Activated CD8-positive, alpha-beta memory T cell treated with anti-CD3 and anti-CD28 coated beads, Interleukin-2, amount 10 ng/mL, durations not matched to agents 7 days and 5 days (primary cell): ENCODE measurements around the gene SLC4A1AP. TPM values are rescaled to one million over a fixed set of nuclear protein-coding genes. Genes with fewer than 3 reads are reported as not detected.
"Not testable (repeated sequence)": the region's sequence is repeated elsewhere in the genome, so short reads cannot be mapped to it uniquely, and the experiment has no call there.

ENCODE experiments used
- ATAC-seq: fragments of 150-1000 bp; cut with Tn5 transposase; one replicate; pipeline ENCODE4 v1.10.0; 2021; ENCODE audit warnings: moderate library complexity
- CTCF ChIA-PET: fragments of 350-600 bp; sonication (Branson Sonifier 250); formaldehyde crosslinking; loops from one replicate; lab custom pipeline; 2021; ENCODE audit warnings: antibody characterized with exemption; lab: Charles Lee
- DNase-seq: peaks from one replicate; pipeline ENCODE4 v3.0.0-alpha.2; 2020
- H3K27ac Mint-ChIP-seq: one replicate; pipeline ENCODE4 v1.8.0; 2021; ENCODE audit warnings: mild to moderate bottlenecking, mixed read lengths
- H3K27me3 Mint-ChIP-seq: one replicate; pipeline ENCODE4 v1.8.0; 2021; ENCODE audit warnings: mixed read lengths
- H3K36me3 Mint-ChIP-seq: one replicate; pipeline ENCODE4 v1.8.0; 2021; ENCODE audit warnings: mild to moderate bottlenecking, mixed read lengths
- H3K4me1 Mint-ChIP-seq: one replicate; pipeline ENCODE4 v1.8.0; 2021; ENCODE audit warnings: mixed read lengths
- H3K4me3 Mint-ChIP-seq: one replicate; pipeline ENCODE4 v1.8.0; 2021; ENCODE audit warnings: mild to moderate bottlenecking, moderate library complexity, mixed read lengths
- H3K9me3 Mint-ChIP-seq: one replicate; pipeline ENCODE4 v1.8.0; 2022; ENCODE audit warnings: low read depth, mixed read lengths
- total RNA-seq, 2 experiments: library from RNA; stranded (reverse); gene quantifications; one replicate each; pipeline ENCODE4 v1.2.3, GENCODE V29; 2021

SLC4A1AP gene
- total RNA-seq, 2 experiments from 2014 or later, result 27.8 to 28.2 TPM

DNA sequence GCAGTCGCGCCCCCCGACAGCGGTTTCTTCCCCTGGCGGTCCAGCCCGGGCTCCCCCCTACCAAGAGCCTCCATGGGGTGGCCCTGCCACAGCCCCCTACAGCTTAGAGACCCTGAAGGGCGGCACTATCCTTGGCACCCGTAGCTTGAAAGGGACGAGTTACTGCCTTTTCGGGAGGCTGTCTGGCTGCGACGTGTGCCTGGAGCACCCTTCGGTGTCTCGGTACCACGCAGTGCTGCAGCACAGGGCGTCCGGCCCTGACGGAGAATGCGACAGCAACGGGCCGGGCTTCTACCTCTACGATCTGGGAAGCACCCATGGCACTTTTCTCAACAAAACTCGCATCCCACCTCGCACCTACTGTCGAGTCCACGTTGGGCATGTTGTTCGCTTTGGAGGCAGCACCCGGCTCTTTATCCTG is 475 bp downstream of the SLC4A1AP start:
- Mint-ChIP-seq H3K4me1 (peaks cover 45% of the 10 kb centered on the region), H3K36me3 (peaks cover 49% of the 10 kb centered on the region), H3K9me3 (no peaks in the 10 kb centered on the region), H3K4me3 (peak overlapping the region; percentile 92), H3K27me3 (no peaks in the 10 kb centered on the region), H3K27ac (peak overlapping the region; percentile 100)
- CTCF ChIA-PET, result interaction anchor here (1.4 to 8.3 kb wide), 2 partner anchors 19 to 35 kb away, joined by 3 to 81 read pairs; partner anchors contain the start of genes CCDC121 and GPN1
- ATAC-seq, result peak; percentile 11
- no peak for DNase-seq

- no peaks in the 10 kb centered on the region for H3K9me3 Mint-ChIP-seq
- peak overlapping the region; percentile 92 for H3K4me3 Mint-ChIP-seq
- peak overlapping the region; percentile 100 for H3K27ac Mint-ChIP-seq
- DNase-seq (no peak), ATAC-seq (no peak)
- CTCF ChIA-PET, result interaction anchor here (8.3 kb wide), 1 partner anchor 18 kb away, joined by 81 read pairs; no protein-coding TSS in a partner anchor
- H3K4me1 Mint-ChIP-seq, result peaks cover 40% of the 10 kb centered on the region
- peaks cover 46% of the 10 kb centered on the region for H3K36me3 Mint-ChIP-seq
- no peaks in the 10 kb centered on the region for H3K27me3 Mint-ChIP-seq
These were observed 1.1 kb downstream of the SLC4A1AP start for GRCh38 chr2:27664622-27665363.

- CTCF ChIA-PET, result interaction anchor here (8.3 kb wide), 1 partner anchor 15 kb away, joined by 81 read pairs; no protein-coding TSS in a partner anchor
- Mint-ChIP-seq H3K4me3 (no peak overlapping the region), H3K27me3 (no peaks in the 10 kb centered on the region), H3K4me1 (peaks cover 24% of the 10 kb centered on the region), H3K9me3 (no peaks in the 10 kb centered on the region), H3K36me3 (peaks cover 36% of the 10 kb centered on the region), H3K27ac (no peak overlapping the region)
- DNase-seq (no peak), ATAC-seq (no peak)
These were observed 3.8 kb downstream of the SLC4A1AP start for GRCh38 chr2:27667446-27667845.

DNA sequence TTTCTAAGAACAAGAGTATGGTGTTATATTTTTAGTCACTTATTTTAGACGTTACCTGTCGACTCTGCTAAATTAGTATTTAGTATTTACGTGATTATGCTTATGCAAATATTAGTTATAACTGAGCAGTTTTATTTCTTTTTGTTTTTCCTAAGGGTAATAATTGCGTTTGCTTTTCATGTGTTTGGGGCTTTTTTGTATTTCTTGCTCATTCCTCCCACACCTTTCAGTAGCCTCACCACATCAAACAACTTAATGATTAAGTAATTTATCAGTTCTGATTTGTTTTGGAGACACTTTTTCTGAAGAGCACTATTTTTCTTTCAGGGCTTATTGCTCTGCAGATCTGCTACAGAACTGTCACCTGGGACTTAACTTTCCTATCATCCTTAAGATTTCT is 7.5 kb downstream of the SLC4A1AP start:
- peaks cover 41% of the 10 kb centered on the region for H3K36me3 Mint-ChIP-seq
- H3K4me3 Mint-ChIP-seq, result no peak overlapping the region
- peaks cover 4% of the 10 kb centered on the region for H3K4me1 Mint-ChIP-seq
- DNase-seq (no peak), ATAC-seq (no peak)
- H3K27ac Mint-ChIP-seq, result no peak overlapping the region
- CTCF ChIA-PET, result interaction anchor here (1.0 kb wide), 1 partner anchor 12 kb away, joined by 6 read pairs; no protein-coding TSS in a partner anchor
- no peaks in the 10 kb centered on the region for H3K9me3 Mint-ChIP-seq
- no peaks in the 10 kb centered on the region for H3K27me3 Mint-ChIP-seq

DNA sequence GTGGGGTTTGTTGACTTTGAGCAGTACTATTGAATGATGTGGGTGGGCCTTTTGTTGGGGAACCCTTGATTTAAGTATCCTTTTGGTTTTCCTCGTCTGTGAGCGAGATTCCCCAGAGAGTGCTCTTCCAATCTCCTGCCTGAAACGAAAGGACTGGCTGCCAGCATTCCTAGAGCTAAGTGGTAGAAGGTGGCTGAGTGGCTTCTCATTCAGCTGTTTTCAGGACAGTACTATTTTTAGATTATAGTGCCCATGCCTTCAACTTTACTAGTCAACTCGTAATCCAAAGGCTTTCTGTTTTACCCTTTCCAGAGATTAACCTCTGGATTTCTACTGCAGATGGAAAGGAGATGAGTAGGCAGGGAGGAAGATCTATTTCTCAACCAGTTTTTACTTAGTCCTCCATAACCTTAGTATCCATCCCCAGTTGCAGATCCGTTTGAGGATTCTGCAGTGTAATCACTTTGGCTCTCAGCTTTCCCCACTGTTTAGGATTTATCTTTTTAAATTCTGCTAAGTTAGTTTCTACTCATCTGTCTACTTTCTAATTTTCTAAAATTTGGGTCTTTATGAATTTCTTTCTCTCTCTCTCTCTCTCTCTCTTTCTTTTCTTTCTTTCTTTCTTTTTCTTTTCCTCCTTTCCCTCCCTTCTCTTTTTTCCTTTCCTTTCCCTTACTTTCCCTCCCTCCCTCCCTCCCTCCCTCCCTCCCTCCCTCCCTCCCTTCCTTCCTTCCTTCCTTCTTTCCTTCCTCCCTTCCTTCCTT is 9.2 kb downstream of the SLC4A1AP start:
- no peaks in the 10 kb centered on the region for H3K27me3 Mint-ChIP-seq
- no peak overlapping the region for H3K4me3 Mint-ChIP-seq
- no peaks in the 10 kb centered on the region for H3K9me3 Mint-ChIP-seq
- no peak for ATAC-seq
- no peaks in the 10 kb centered on the region for H3K4me1 Mint-ChIP-seq
- H3K27ac Mint-ChIP-seq, result peak overlapping the region; percentile 7
- CTCF ChIA-PET, result interaction anchor here (4.3 kb wide), 1 partner anchor 10 kb away, joined by 31 read pairs; no protein-coding TSS in a partner anchor
- DNase-seq, result no peak
- H3K36me3 Mint-ChIP-seq, result peaks cover 33% of the 10 kb centered on the region

GRCh38 chr2:27680571-27680970 is 16.9 kb downstream of the SLC4A1AP start:
- DNase-seq (no peak), ATAC-seq (no peak)
- no peaks in the 10 kb centered on the region for H3K27me3 Mint-ChIP-seq
- peaks cover 41% of the 10 kb centered on the region for H3K4me1 Mint-ChIP-seq
- no peaks in the 10 kb centered on the region for H3K9me3 Mint-ChIP-seq
- H3K27ac Mint-ChIP-seq, result no peak overlapping the region
- H3K36me3 Mint-ChIP-seq, result peaks cover 28% of the 10 kb centered on the region
- CTCF ChIA-PET, result interaction anchor here (0.5 to 10.0 kb wide), 4 partner anchors 15 to 551 kb away, joined by 3 to 143 read pairs (median 42); partner anchors contain the start of genes SLC4A1AP and SUPT7L
- no peak overlapping the region for H3K4me3 Mint-ChIP-seq

DNA sequence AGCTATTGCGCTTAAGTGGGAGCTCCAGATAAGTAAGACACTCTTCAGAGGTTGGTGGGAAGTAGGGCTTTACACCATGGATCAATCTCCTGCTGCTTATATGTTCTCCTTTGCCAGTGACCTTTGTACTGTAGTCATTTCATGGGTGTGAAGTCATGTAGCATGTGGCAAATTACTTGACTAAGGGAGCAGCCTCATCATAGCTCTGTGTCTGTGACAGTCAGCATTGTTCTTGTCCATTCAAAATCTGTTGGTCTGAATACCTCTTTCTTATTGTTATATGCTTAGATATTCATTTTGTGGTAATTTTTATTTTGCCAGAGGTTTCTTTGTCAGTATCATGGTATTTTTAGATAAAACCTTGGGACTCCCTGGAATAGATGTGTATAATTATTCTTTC is 18.2 kb downstream of the SLC4A1AP start:
- CTCF ChIA-PET, result interaction anchor here (1.1 to 10.0 kb wide), 8 partner anchors 7 to 312 kb away, joined by 3 to 143 read pairs (median 26); partner anchors contain the start of genes EIF2B4, NRBP1, PPM1G and SLC4A1AP
- Mint-ChIP-seq H3K4me1 (peaks cover 46% of the 10 kb centered on the region), H3K36me3 (peaks cover 31% of the 10 kb centered on the region), H3K27me3 (no peaks in the 10 kb centered on the region), H3K4me3 (no peak overlapping the region), H3K27ac (peak overlapping the region; percentile 54), H3K9me3 (no peaks in the 10 kb centered on the region)
- no peak for ATAC-seq
- no peak for DNase-seq

DNA sequence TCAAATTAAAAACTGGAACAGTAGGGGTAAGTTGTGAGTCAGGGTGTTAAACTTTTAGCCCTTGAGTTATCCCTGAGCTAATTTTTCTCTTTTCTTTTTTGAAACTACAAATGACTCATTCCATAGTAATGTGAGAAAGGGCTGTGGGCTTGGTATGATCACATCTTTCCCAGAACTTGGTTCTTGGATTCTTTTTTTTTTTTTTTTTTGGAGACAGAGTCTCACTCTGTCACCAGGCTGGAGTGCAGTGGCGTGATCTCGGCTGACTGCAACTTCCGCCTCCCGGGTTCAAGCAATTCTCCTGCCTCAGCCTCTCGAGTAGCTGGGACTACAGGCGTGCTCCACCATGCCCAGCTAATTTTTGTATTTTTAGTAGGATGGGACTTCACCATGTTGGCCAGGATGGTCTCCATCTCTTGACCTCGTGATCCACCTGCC is 18.7 kb downstream of the SLC4A1AP start:
- Mint-ChIP-seq H3K36me3 (peaks cover 31% of the 10 kb centered on the region), H3K27ac (peak overlapping the region; percentile 54), H3K4me1 (peaks cover 46% of the 10 kb centered on the region)
- CTCF ChIA-PET, result interaction anchor here (0.6 to 10.0 kb wide), 23 partner anchors 8 to 754 kb away, joined by 3 to 143 read pairs (median 6); partner anchors contain the start of genes EIF2B4, MPV17, NRBP1 and PPM1G
- H3K9me3 Mint-ChIP-seq, H3K27me3 Mint-ChIP-seq, DNase-seq, ATAC-seq, H3K4me3 Mint-ChIP-seq: not testable (repeated sequence)

DNA sequence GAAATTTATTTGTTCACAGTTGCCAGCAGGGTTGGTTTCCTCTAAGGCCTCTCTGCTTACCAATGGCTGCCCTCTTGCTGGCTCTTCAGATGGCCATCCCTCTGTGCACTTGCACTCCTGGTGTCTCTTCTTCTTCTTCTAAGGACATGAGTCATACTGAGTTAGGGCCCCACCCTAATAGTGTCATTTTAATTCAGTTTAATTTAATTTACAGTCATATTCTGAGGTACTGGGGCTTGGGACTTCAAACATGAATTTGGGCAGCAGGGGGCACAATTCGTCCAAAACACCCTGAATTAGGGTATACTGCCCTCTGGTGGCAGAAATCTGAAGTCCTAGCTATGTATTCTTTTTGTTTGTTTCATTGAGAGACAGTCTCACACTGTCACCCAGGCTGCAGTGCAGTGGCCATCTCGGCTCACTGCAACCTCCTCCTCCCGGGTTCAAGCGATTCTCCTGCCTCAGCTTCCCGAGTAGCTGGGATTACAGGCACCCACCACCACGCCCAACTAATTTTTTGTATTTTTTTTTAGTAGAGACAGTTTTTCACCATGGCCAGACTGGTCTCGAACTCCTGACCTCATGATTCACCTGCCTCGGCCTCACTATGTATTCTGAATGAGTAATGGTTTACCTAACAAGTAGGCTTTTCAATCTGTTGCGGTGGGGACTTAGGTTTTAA is 19.8 kb downstream of the SLC4A1AP start:
- Mint-ChIP-seq H3K9me3 (no peaks in the 10 kb centered on the region), H3K36me3 (peaks cover 33% of the 10 kb centered on the region), H3K4me1 (peaks cover 46% of the 10 kb centered on the region), H3K4me3 (no peak overlapping the region), H3K27me3 (no peaks in the 10 kb centered on the region), H3K27ac (peak overlapping the region; percentile 90)
- CTCF ChIA-PET, result interaction anchor here (0.6 to 10.0 kb wide), 68 partner anchors 9 to 1425 kb away, joined by 3 to 143 read pairs (median 4); partner anchors contain the start of genes CCDC121, EIF2B4, GPN1 and GTF3C2
- ATAC-seq, result peak; percentile 86
- DNase-seq, result peak; percentile 93

DNA sequence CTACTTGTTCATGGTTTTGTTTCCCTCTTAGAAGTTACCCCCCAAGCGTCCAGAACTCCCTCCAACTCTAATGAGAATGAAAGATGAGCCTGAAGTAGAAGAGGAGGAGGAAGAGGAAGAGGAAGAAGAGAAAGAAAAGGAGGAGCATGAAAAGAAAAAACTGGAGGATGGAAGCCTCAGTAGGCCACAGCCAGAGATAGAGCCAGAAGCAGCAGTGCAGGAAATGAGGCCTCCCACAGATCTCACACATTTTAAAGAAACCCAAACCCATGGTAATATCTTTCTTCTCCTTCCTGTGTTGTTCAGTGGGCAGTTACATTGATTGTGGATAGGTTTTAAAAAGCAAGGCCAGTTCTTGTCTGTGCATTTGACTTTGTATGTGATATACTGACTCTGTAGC is 21.3 kb downstream of the SLC4A1AP start:
- Mint-ChIP-seq H3K4me1 (peaks cover 46% of the 10 kb centered on the region), H3K36me3 (peaks cover 34% of the 10 kb centered on the region), H3K4me3 (peak overlapping the region; percentile 69), H3K27ac (peak overlapping the region; percentile 96)
- CTCF ChIA-PET, result interaction anchor here (0.8 to 10.0 kb wide), 7 partner anchors 8 to 405 kb away, joined by 3 to 143 read pairs (median 8); partner anchors contain the start of genes CCDC121, GPN1, SLC4A1AP and SUPT7L
- ATAC-seq, result peak; percentile 58
- H3K27me3 Mint-ChIP-seq, H3K9me3 Mint-ChIP-seq: not testable (repeated sequence)
- DNase-seq, result peak; percentile 51

DNA sequence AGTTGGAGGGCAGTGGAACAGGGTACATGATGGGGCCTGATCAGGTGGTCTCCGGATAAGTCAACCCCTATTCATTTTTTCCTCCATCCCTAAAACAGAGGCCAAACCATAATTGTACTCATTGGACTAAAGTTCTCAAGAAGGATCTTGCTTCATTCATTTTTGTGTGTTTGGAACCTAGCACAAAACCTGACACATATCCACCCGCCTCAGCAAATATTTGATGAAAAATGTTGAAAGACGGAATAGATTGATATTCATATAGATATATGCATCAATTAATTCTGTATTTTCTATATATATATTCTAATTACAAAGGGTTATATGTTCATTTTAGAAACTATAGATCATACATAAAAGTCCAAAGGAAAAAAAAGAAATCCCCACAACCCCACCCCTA is 21.9 kb downstream of the SLC4A1AP start:
- Mint-ChIP-seq H3K27ac (peak overlapping the region; percentile 96), H3K4me3 (peak overlapping the region; percentile 69), H3K4me1 (peaks cover 46% of the 10 kb centered on the region), H3K27me3 (no peaks in the 10 kb centered on the region), H3K9me3 (no peaks in the 10 kb centered on the region), H3K36me3 (peaks cover 36% of the 10 kb centered on the region)
- ATAC-seq (no peak), DNase-seq (no peak)
- CTCF ChIA-PET, result interaction anchor here (5.1 to 10.0 kb wide), 2 partner anchors 17 to 20 kb away, joined by 81 to 143 read pairs; partner anchors contain the start of genes SLC4A1AP and SUPT7L

GRCh38 chr2:27687232-27687631 is 23.5 kb downstream of the SLC4A1AP start:
- peaks cover 36% of the 10 kb centered on the region for H3K4me1 Mint-ChIP-seq
- H3K36me3 Mint-ChIP-seq, result peaks cover 37% of the 10 kb centered on the region
- no peak overlapping the region for H3K4me3 Mint-ChIP-seq
- ATAC-seq, result no peak
- H3K27me3 Mint-ChIP-seq, result no peaks in the 10 kb centered on the region
- no peak for DNase-seq
- CTCF ChIA-PET, result interaction anchor here (10.0 kb wide), 1 partner anchor 15 kb away, joined by 143 read pairs; no protein-coding TSS in a partner anchor
- no peak overlapping the region for H3K27ac Mint-ChIP-seq
- H3K9me3 Mint-ChIP-seq, result no peaks in the 10 kb centered on the region
